Esophagus muscularis mucosa (tissue), 3 donors: ENCODE measurements around the gene PSENEN.

ENCODE experiments used
- POLR2A ChIP-seq: fragments of 450-650 bp; IDR thresholded peaks from one replicate; pipeline ENCODE4 v1.6.1; 2017; ENCODE audit warnings: antibody characterized with exemption, moderate library complexity, mild to moderate bottlenecking, low read depth
- POLR2AphosphoS5 ChIP-seq, 2 donors: sonication (generic); formaldehyde crosslinking; IDR thresholded peaks; one replicate each; pipeline ENCODE4 v1.6.1; 2017; ENCODE audit warnings: antibody characterized with exemption in 2 of 2
- TF ChIP-seq, protein P1 (sequence below), 3 experiments: fragments of 200-600 bp in 2 of 3; fragments of 450-650 bp in 1 of 3; sonication (generic) in 2 of 3; IDR thresholded peaks; one replicate each; pipeline ENCODE4 v1.5.1; 2017 to 2019; ENCODE audit warnings: antibody characterized with exemption in 3 of 3, mild to moderate bottlenecking in 2 of 3, moderate library complexity in 1 of 3

DNA sequence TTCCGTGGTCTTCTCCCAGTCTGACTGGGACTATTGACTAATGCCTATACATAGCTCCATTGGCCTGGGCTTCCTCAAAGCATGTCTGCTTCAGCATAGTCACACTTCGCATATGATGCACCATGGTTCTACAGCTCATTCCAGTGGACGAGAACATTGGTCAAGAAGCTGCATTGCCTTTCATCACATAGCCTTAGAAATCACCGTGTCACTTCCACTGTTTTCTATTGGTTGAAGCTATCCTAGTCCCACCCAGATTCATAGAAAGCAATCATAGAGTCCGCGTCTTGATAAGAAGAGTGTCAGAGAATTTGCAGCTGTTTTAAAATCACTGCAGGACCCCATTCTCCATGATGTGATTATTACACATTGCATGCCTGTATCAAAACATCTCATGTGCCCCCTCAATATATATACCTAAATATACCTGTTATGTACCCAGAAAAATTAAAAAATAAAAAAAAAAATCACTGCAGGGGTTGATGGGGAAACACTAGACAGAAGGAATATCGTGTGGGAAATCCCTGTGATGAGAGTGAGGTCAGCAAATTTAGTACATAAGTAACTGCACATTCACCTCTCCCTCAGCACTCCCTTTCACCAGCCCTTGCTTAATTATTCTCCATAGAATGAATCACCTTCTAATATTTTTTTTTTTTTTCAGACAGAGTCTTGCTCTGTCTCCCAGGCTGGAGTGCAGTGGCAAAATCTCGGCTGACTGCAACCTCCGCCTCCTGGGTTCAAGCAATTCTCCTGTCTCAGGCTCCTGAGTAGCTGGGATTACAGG lies 27.8 kb downstream of the PSENEN start:
- TF ChIP-seq POLR2A (no peak), POLR2AphosphoS5 (IDR thresholded peaks at IDR 0.05) (no peak)
- TF ChIP-seq, protein P1, sequence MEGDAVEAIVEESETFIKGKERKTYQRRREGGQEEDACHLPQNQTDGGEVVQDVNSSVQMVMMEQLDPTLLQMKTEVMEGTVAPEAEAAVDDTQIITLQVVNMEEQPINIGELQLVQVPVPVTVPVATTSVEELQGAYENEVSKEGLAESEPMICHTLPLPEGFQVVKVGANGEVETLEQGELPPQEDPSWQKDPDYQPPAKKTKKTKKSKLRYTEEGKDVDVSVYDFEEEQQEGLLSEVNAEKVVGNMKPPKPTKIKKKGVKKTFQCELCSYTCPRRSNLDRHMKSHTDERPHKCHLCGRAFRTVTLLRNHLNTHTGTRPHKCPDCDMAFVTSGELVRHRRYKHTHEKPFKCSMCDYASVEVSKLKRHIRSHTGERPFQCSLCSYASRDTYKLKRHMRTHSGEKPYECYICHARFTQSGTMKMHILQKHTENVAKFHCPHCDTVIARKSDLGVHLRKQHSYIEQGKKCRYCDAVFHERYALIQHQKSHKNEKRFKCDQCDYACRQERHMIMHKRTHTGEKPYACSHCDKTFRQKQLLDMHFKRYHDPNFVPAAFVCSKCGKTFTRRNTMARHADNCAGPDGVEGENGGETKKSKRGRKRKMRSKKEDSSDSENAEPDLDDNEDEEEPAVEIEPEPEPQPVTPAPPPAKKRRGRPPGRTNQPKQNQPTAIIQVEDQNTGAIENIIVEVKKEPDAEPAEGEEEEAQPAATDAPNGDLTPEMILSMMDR (IDR thresholded peaks at IDR 0.05): no peak
